GM21723 (cell line): ENCODE measurements around the gene POLDIP2.

Source experiments
- ATAC-seq: cut with Tn5 transposase; IDR thresholded peaks from one replicate; pipeline ENCODE4 v1.9.1; 2021; ENCODE audit warnings: mild to moderate bottlenecking, moderate library complexity; ENCODE audit not compliant: unreplicated experiment

POLDIP2 gene, protein sequence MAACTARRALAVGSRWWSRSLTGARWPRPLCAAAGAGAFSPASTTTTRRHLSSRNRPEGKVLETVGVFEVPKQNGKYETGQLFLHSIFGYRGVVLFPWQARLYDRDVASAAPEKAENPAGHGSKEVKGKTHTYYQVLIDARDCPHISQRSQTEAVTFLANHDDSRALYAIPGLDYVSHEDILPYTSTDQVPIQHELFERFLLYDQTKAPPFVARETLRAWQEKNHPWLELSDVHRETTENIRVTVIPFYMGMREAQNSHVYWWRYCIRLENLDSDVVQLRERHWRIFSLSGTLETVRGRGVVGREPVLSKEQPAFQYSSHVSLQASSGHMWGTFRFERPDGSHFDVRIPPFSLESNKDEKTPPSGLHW

DNA sequence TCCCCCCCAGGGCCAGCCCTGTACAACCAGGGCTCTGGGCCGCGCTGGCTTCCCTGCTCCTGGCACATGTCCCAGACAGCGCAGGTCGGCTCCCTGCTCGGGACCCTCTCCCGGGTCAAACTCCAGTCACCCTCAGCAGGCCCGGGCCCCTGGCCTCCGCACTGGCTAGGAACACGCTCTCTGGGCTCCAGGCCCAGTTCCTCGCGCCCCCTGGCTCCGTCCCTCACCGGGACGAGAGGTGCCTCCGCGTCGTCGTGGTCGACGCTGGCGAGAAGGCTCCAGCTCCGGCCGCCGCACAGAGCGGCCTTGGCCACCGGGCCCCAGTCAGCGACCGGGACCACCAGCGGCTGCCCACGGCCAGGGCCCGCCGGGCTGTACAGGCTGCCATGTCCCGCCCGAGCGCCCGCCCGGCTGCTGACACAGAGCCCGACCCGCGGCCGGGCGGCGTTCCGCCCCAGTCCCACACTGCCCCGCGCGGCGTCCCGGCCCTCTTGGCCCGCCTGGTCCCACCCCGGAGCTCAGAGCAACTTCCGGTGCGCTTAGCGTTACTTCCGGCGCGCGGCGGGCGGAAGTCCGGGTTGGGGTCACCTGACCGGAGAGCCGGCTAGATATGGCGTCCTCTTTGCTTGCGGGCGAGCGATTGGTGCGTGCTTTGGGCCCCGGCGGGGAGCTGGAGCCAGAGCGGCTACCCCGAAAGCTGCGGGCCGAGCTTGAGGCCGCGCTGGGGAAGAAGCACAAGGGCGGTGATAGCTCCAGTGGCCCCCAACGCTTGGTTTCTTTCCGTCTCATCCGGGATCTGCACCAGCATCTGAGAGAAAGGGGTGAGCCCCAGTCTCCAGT, at the start of gene POLDIP2:
Gene POLDIP2 (minus strand): TSS at position 467 of the 840 bp plus-strand sequence. CDS start 79 bp downstream, at position 388.
- ATAC-seq = peak; percentile 94

DNA sequence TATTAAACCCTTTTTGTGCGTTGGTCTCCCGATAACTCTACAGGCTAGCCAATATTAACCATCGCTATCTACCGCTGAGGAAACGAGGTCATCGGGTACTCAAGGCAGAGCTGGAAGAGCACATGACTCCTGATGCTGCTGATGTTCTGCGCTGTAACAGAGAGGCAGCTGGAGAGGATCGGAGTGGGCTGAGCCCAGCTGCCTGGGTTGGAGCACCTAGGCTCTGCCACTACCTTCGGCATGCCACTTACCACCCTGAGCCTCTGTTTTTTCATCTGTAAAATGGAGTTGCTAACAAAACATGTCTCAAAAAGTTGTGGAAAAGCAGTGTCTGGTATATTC, 49.1 kb upstream of the POLDIP2 start:
- ATAC-seq = no peak

DNA sequence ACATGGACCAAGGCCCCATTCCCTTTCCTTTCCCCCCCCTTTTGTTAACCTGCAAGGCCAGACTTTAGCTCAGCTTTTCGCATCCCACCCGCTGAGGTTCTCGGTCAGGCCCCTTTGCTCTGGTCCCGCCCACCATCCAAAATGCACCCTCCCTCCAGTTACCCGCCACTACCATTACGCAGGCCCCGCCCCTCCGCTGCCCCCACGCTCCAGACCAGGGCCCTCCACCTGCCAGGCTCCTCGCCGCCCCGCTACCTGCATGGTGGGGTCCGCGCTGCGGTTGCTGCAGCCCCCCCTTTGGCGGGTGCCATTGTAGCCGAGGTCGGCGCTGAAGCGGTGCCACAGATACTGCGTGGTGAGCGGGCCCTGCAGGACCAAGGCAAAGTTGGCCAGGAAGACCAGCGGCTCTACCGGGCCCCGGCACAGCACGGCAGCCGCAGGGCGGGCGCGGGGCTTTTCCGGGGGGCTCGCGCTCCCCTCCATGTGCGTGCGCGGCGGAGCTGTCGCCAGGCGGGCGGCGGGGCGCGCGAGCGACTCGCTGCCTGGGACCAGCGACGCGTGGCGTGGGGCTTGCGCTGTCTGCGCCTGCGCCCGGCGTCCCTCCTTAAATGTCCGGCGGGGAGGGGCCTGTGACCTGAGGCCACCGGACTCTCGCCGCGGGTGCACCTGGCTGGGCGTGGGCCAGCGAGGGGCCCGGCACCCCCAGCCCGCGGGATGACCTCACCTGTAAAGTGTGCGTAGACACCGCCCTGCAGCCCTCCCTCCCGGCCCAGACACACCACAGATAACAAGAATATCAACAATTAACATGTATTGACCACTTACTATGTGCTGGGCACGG, 48.5 kb upstream of the POLDIP2 start, which contains the start of gene SLC46A1:
Gene SLC46A1 (minus strand): TSS at position 581 of the 841 bp plus-strand sequence. CDS start 98 bp downstream, at position 483.
- peak; percentile 66 for ATAC-seq

DNA sequence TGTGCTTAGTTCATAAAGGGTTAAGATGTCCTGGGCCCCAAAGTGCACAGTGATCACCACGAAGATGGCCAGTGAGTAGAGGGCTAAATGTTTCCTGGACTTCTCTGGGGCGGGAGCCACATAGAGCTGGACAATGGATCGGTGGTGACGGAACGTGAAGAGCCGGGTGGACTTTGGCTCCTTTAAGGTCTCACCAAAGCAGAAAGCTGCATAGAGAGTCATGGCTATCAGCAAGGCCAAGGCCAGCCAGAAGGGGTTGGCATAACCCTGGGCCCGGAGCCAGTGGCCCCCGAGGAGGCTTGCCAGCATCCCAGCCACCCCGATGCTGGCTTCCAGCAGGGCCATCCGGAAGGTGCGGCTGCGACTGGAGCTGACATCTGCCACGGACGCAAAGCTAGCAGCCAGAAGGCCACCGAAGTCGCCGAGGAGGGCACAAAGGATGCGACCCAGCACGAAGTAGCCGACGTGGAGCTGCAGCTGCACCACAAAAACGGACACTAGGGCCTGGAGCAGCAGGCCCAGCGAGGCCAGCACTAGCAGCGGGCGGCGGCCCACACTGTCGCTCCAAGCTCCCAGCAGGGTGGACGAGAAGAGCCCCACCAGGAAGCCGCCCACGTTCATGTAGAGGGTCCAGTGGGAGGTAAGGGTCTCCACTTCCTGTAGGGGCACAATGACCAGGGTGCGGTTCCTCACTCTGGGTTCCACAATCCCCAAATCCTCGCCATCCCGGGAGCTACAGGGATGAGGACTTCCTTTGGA, 47.7 kb upstream of the POLDIP2 start:
- no peak for ATAC-seq

DNA sequence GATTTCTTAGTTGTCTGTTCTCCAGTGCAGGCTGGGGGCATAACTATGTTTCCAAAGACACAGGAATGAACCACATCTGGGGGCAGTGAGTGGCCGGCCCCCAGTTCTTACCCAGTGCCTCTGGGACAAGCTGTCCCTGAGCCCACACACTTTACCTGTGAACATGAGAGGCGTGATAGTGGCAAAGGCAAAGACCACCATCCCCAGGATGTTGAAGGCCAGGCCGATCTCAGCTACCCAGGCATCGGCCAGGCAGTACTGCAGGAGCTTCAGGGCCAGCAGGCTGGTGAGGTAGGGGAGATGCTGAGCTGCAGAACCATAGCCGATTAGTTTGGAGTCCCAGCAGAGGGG, 47.1 kb upstream of the POLDIP2 start:
- ATAC-seq = no peak

DNA sequence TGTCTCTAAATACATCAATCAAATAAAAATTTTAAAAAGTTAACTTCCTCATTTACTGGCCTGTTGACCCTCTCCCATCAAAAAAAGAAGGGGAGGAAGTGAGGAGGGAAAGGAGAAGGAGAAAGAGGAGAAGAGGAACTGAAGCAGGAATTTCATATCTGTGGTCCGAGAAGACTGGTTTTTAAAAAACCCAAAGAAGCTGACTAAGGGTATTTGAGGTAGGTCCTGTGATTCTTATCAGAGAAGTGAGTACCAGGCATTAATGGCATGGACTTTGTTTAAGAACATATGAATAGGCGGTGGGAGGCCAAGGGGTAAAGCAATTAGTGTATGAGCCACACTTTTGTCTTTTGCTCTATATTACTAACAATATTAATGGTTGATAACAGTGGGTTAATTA, 46.7 kb upstream of the POLDIP2 start:
- no peak for ATAC-seq

DNA sequence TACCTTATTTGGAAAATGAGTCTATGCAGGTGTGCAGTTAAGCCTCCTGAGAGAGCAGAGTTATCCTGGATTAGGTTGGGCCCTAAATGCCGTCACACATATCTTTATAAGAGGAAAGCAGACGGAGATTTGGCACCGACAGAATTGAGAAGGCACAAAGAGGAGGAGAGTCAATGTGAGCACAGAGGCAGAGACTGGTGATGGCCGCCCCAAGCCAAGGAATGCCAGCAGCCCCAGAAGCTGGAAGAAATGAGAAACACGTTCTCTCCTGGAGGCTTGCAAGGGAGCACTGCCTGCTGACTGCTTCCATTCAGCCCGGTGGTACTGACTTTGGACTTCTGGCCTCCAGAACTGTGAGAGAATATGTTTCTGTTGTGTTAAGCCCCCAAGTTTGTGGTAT, 45.5 kb upstream of the POLDIP2 start:
- no peak for ATAC-seq

DNA sequence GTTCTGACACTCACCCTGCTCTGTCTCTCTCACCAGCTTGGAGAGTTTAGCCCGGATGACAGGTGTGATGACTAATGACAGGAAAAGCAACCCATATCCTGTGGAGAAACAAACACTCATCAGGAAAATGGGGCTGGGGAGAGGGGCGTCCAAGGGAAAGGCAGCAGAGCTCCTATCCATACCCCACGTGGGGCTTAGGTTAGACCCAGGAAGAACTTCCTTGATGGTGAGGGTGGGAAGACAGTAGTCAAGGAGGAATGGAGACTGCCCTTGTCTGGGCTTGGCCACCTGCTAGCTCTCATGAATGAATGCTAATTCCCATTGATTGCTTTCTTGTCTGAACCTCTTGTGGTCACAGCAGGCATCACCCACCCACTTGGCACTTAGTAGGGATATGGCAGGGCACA, 44.9 kb upstream of the POLDIP2 start:
- no peak for ATAC-seq

DNA sequence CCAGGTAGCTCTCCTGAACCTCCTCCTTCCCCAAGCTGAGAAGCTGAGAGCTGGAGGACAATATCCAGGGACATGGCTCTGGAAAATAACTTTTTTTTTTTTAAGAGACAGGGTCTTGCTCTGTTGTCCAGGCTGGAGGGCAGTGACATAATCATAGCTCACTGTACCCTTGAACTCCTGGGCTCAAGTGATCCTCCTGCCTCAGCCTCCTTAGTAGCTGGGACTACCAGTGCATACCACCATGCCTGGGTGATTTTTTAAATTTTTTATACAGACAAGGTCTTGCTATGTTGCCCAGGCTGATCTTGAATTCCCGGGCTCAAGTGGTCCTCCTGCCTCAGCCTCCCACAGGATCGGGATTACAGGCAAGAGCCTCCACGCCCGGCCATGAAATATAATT, 42.5 kb upstream of the POLDIP2 start:
- no peak for ATAC-seq

DNA sequence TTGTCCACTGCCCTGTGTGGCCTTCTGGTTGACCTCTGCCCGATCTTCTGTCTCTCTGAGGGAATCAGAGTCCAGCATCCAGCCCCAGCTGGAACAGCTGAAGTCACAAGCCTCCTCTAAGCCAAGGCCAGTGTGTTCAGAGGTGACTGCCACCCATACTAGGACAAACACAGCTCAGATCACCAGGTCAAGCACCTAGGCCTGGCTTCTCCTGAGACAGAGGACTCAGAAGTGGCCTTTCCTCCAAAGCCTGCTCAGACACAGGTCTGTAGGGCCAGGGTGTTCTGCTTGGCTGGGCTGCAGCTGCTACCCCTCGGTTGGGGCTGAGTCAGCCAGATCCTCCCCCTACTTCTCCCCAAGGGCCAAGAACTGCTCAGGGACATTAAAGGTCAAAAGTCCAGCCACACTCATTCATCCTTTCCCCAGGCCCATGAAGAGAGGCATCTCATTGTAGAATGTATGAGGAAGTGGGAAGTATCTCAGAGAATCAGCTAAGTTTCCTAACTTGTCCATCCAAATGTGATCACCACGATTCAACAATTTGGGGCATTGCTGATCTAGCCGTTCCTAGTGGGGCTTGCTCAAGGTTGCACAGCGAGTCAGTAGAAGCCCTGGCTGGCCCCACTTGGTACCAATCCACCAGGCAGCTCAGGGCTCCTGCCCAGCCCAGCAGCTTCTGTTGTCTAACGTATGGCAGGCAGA, 41.1 kb upstream of the POLDIP2 start:
- no peak for ATAC-seq

DNA sequence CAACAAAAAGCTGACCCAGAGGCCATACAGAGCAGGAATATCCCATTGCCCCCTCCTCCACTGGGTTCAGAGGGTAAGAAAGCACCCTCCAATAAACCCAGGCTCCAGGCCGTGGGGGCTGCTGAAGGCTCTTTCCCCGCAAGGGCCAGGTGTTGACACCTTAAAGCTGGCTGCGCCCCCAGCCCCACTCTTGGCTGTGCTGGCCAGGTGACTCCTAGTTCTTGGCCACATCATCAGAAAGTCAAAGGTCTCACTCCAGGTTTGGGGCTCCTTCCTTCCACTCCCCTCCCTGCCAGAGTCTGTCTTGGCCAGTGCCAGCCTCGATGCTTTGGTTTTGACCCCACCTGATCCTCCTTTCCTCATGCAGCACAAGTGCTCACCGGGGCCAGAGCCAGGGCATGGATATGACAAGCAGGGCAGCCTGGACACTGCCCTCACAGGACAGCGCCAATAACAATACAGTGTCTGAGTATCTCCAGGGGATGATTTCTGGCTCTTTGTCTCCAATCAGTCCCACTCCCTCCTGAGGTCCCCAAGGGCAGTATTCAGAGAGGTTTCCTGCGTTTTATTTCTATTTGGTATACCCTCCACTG, 40.5 kb upstream of the POLDIP2 start:
- no peak for ATAC-seq

DNA sequence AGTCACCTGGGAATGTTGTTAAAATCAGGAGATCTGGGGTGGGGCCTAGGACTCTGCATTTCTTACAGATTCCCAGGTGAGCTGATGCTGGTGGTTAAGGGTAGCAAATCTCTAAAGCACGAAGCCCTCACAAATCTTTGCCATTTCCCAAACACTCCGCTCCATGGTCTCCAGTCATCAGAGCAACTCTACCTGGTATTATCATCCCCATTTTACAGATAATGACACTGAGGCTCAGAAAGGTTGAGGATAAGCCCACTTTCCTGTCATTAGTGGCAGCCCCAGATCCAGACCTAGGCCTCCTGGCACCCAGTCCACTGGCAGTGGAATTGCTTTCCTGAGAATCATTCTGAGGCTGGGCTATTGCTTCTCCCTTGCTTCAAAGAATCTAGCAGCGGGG, 39.9 kb upstream of the POLDIP2 start:
- ATAC-seq = no peak

DNA sequence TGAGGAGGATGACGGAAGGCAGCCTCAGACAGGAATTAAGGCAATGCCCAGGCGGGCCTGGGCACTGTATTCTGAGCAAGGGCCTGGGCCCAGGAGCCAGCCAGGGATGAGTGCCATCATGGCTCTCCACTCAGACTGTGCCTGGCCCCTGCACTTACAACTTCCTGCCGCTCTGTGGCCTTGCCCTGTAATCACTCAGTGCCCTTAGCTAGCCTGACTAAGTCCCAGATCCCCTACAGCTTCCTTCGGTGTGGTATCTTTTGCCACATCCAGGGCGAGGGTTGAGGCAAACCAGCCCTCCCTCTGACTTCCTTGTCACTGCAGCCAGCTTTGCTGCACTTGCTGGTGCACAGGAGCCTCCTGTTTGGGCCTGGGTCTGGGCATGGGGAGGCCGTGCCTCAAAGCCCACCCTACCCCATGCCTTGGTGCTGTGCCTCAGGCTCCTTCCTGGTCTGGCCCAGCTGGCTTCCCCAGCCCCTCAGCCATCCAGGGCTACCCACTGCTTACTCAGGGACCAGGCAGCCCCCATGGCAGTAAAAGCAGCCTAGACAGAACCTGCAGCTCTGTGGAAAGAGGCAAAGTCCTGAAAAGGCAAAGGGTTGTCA, 39.4 kb upstream of the POLDIP2 start:
- no peak for ATAC-seq

DNA sequence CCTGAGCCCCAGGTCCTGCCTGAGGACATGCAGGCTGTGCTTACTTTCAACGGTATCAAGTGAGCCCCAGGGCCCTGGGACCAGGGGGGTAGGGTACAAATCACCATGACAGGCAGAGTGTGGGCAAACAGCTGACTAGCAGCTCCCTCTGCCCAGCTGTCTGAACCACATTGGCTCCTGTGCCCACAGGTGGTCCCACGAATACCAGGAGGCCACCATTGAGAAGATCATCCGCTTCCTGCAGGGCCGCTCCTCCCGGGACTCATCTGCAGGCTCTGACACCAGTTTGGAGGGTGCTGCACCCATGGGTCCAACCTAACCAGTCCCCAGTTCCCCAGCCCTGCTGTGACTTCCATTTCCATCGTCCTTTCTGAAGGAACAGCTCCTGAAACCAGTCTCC, 38.6 kb upstream of the POLDIP2 start:
- ATAC-seq = no peak

DNA sequence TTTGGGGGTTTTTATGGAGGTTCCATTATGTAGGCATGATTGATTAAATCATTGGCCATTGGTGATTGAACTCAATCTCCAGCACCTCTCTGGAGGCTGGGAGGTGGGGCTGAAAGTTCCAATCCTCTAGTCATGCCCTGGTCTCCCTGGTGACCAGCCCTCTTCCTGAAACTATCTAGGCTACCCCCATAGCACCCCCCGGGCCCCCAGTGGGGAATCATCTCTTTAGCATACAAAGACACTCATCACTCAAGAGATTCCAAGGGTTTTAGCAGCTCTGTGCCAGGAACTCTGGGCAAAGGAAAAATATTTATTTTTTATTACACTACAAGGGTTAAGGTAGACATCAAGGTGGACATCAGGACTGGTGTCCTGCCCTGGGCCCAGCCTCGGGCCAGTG, 38.1 kb upstream of the POLDIP2 start:
- ATAC-seq = no peak

DNA sequence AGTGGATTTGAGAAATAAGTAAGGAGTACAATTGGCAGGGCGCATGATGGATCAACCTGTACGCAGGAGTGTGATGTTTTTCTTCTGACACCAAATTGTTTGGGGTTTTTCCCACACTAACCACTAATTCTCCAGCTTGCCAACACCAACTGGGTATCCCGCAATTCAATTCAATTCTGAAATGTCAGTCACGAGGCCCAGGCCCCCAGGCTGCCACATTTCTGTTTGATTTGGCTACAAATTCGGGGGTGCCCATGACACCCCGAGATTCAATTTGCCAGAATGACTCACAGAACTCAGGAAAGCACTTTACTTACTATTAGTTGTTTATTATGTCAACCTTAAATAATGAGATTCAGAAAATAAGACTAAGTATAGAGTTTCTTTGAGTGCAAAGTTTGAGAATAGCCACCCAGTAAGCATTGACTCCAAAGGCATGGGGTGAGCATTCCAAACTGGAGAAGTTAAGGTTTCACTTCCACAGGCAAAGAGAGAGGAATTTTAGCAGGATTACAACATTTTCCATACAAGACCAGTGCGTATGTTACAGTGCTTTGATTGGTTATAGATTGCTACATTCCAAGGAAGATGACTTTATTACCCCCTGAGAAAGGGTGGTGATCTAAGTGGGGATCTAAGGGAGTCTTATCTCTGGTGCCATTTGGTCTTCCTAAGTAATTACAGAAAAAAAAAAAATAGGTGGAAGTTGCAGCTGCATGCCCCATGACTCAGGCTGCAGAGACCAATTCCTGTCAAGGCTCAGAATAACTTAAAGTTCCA, 37.2 kb upstream of the POLDIP2 start:
- ATAC-seq = no peak

DNA sequence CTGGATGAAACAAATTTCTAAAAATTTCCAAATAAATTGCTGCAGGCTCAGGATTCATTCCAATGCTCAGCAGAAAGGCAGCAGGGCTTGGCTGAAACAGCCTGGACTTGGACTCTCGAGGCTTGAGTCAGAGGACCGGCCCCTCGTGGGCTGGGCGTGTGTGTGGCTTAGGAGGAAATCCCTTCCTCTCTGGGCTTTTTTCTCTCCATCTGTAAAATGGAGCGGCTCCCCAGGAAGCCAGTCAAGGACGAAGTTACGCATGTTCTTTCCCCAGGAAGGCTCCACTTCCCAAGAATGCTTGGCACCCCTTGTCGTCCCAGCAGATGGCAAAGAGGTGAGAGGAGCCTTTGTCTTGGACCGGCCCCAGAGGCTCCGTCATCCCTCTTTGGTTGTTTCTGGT, 35.2 kb upstream of the POLDIP2 start:
- ATAC-seq = no peak

DNA sequence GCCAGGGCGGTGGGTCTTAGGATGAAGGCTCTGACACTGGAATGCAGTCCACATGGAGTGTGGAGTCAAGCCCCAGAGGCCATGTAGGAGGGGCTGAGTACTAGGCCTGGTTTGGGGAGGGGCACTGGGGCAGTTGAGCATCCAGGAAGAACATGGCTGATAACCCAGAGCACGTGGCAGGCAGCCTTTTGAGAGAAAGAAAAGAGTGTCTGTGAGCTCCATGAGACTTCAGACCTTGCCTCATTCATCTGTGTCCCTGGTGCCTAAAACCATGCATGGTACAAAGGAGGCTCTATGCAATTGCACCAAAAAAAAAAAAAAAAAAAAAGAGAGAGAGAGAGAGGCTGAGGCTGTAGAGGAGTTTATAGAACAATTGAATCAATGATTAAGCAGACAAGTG, 34.1 kb upstream of the POLDIP2 start:
- no peak for ATAC-seq
